Immature natural killer cell (primary cell): ENCODE measurements around the gene BRD9. TPM values are rescaled to one million over a fixed set of nuclear protein-coding genes. Genes with fewer than 3 reads are reported as not detected.
A peak's percentile ranks its signal among the peaks of the same experiment; 100 is the strongest.
"Not testable (repeated sequence)": the region's sequence is repeated elsewhere in the genome, so short reads cannot be mapped to it uniquely, and the experiment has no call there.

ENCODE experiments used
- DNase-seq, 3 donors: peaks; one replicate each; pipeline ENCODE4 v3.0.0; 2022; ENCODE audit warnings: mixed read lengths in 1 of 3
- H3K27ac Mint-ChIP-seq, 6 donors: one replicate each; pipeline ENCODE4 v1.8.0; 2020; ENCODE audit warnings: mixed read lengths in 6 of 6, mild to moderate bottlenecking in 5 of 6, inconsistent platforms in 4 of 6, moderate library complexity in 3 of 6
- H3K27me3 Mint-ChIP-seq, 3 donors: one replicate each; pipeline ENCODE4 v1.8.0; 2020 to 2021; ENCODE audit warnings: low read depth in 3 of 3, mild to moderate bottlenecking in 3 of 3, mixed read lengths in 3 of 3, moderate library complexity in 3 of 3, inconsistent platforms in 1 of 3
- H3K36me3 Mint-ChIP-seq, 3 donors: one replicate each; pipeline ENCODE4 v1.8.0; 2020; ENCODE audit warnings: mixed read lengths in 3 of 3, inconsistent platforms in 2 of 3, mild to moderate bottlenecking in 2 of 3
- H3K4me1 Mint-ChIP-seq, 2 donors: one replicate each; pipeline ENCODE4 v1.8.0; 2020; ENCODE audit warnings: inconsistent platforms in 2 of 2, mild to moderate bottlenecking in 2 of 2, mixed read lengths in 2 of 2, moderate library complexity in 1 of 2
- H3K4me3 Mint-ChIP-seq, 5 donors: one replicate each; pipeline ENCODE4 v1.8.0; 2020; ENCODE audit warnings: mild to moderate bottlenecking in 5 of 5, mixed read lengths in 5 of 5, inconsistent platforms in 3 of 5, moderate library complexity in 3 of 5
- H3K9me3 Mint-ChIP-seq, 6 donors: one replicate each; pipeline ENCODE4 v1.8.0; 2020; ENCODE audit warnings: mild to moderate bottlenecking in 6 of 6, mixed read lengths in 6 of 6, inconsistent platforms in 4 of 6, moderate library complexity in 3 of 6
- polyA plus RNA-seq, 3 donors: library from polyadenylated mRNA; unstranded; fragments of 300-500 nt; fragmentation: Illumina TruSeq; gene quantifications; one replicate each; pipeline ENCODE4 v1.2.3, GENCODE V29; 2021

BRD9 gene
- polyA plus RNA-seq, 3 donors from 2014 or later = 7.5 to 16.6 (median 16.4) TPM

DNA sequence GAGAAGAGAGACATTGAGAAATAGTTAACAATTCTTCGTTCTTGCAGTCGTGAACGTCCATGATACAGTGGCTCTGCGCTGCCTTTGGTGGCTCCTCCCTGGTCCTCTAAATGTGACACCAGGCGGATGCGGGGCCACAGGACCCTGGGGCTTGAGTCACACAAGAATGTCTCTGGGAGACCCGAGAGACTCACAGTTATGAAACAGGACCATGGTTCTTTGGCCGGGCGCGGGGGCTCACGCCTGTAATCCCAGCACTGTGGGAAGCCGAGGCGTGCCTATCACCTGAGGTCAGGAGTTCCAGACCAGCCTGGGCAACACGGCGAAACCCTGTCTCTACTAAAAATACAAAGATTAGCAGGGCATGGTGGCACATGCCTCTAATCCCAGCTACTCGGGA is 41.0 kb downstream of the BRD9 start:
- Mint-ChIP-seq H3K36me3 (no peaks in the 10 kb centered on the region), H3K9me3 (peaks cover 0 to 1% (median 0%) of the 10 kb centered on the region in 6 donors), H3K27ac (no peak overlapping the region), H3K27me3 (peaks cover 4 to 8% (median 6%) of the 10 kb centered on the region in 3 donors), H3K4me1 (no peaks in the 10 kb centered on the region), H3K4me3 (no peak overlapping the region)
- DNase-seq = no peak

DNA sequence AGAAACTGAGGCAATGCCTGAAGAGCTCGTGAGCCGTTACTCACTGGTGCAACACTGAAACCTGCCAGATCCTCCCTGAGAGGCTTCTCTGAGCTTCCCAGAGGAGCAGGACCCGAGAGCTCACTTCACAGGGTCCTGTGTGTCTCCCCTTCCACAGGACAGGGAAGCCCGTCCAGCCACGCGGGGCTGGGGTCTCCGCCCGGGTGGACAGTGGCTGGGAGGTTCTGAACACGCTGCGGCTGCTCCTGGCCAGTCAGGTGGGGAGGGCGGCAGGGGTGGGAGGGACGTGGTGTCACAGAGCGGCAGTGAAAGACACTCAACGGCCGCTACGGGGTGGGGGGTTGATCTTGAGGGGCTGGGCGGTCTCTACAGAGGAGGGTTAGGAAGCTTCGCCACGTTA is 41.5 kb downstream of the BRD9 start:
- H3K4me3 Mint-ChIP-seq = no peak overlapping the region
- no peaks in the 10 kb centered on the region for H3K36me3 Mint-ChIP-seq
- H3K27me3 Mint-ChIP-seq = peaks cover 5 to 8% (median 6%) of the 10 kb centered on the region in 3 donors
- peaks cover 0 to 1% (median 0%) of the 10 kb centered on the region in 6 donors for H3K9me3 Mint-ChIP-seq
- DNase-seq = no peak
- H3K27ac Mint-ChIP-seq = no peak overlapping the region
- H3K4me1 Mint-ChIP-seq = no peaks in the 10 kb centered on the region

DNA sequence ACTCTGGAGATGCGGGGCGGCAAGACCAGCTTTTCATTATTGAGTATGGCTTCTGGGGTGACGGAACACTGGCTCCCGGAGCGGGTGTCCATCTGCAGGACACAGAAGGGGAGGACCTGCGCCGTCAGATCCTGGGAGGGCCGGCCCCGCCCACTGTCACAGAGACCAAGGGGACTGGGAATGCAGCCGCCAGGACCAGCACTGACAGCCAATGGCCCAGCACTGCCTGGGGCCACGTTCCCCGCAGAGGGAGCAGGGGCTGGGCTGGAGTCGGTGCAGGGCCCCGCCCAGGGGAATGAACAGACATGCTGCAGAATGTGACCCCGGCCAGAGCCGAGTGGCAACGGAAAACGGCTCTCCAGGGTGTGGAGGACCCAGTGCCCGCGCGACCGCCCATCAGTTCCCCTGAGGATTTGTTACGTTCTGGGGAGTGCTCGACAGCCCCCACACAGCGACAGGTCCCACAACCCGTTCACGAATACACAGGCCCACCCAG is 42.0 kb downstream of the BRD9 start, which contains the start of gene ZDHHC11:
ZDHHC11 (minus strand) TSS at position 476 of the 496 bp plus-strand sequence; CDS start at position 92, 384 bp downstream.
- DNase-seq = no peak
- H3K9me3 Mint-ChIP-seq = peaks cover 0 to 1% (median 0%) of the 10 kb centered on the region in 6 donors
- H3K27me3 Mint-ChIP-seq = peaks cover 5 to 8% (median 6%) of the 10 kb centered on the region in 3 donors
- no peaks in the 10 kb centered on the region for H3K36me3 Mint-ChIP-seq
- no peak within 1 kb of the TSS for H3K4me3 Mint-ChIP-seq
- no peaks in the 10 kb centered on the region for H3K4me1 Mint-ChIP-seq
- H3K27ac Mint-ChIP-seq = no peak within 1 kb of the TSS

DNA sequence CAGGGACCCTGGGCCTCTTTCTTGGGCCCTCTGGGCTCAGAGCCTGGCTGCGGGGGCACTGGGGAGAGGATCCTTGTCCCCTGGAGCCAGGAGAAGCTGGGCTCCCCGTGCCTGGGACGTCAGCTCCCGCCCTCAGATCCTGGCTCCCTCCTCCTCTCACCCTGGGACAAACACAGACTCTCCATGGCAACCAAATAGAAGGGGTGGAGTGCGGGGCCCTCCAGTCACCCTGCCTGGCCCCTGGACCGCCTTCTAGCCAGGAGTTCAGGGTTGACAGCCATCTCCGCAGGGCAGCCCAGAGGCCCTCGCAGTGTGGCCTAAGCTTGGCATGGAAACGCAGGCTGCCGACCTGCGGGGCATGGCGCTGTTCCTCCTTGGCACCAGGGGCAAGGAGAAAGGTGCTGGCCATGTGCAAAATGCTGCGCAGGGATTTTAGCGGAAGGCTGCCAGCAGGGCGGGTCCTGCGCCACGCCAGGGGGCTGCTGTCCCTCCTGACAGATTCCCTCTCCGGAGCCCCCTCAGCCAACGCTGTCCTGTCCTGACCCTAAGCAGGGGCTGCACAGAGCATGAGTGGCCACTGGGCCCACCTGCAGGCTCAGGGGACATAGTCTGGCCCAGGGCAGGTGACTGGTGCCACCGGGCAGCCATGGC is 42.8 kb downstream of the BRD9 start:
- Mint-ChIP-seq H3K4me1 (no peaks in the 10 kb centered on the region), H3K9me3 (peaks cover 0 to 1% (median 0%) of the 10 kb centered on the region in 6 donors), H3K4me3 (no peak overlapping the region), H3K36me3 (no peaks in the 10 kb centered on the region), H3K27ac (no peak overlapping the region), H3K27me3 (peaks cover 3 to 8% (median 5%) of the 10 kb centered on the region in 3 donors)
- no peak for DNase-seq

DNA sequence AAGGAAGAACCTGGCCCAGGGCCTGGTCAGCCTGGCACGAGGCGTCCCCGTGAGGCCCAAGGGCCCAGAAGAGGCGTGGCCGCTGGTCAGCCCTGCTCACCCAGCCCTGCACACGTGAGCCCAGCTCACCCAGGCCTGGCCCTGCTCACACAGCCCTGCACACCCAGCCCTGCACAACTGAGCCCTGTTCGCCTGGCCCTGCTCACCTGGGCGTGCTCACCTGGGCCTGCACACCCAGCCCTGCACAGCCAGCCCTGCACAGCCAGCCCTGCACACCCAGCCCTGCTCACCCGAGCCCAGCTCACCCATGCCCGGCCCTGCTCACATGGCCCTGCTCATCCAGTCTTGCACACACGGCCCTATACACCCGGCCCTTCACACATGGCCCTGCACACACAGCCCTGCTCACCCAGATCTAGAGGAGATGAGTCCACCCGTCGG is 43.9 kb downstream of the BRD9 start:
- DNase-seq = no peak
- H3K36me3 Mint-ChIP-seq = no peaks in the 10 kb centered on the region
- H3K9me3 Mint-ChIP-seq = peaks cover 0 to 1% (median 0%) of the 10 kb centered on the region in 6 donors
- H3K4me3 Mint-ChIP-seq = no peak overlapping the region
- H3K4me1 Mint-ChIP-seq = no peaks in the 10 kb centered on the region
- H3K27ac Mint-ChIP-seq = no peak overlapping the region
- peaks cover 3 to 8% (median 5%) of the 10 kb centered on the region in 3 donors for H3K27me3 Mint-ChIP-seq

DNA sequence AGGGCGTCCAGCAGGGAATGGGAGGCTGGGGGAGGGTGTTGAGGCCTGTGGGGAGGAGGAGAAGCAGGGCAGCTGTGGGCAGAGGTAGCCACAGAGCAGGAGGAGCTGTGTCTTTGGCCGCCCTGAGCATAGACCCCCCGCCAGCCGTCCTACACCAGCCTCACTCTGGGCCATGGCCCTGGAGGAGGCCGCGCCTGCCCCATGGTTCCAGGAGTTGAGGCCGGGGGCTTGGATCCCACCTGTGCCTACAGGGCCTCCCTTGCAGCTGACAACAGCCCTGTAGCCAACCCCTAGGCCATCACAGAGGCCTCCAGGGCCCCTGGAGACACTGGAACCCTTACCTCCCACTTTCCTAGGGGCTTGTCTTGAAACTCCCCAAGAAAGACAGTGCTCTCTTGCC is 44.9 kb downstream of the BRD9 start:
- not testable (repeated sequence) for H3K36me3 Mint-ChIP-seq, H3K27ac Mint-ChIP-seq, DNase-seq, H3K4me1 Mint-ChIP-seq, H3K27me3 Mint-ChIP-seq, H3K4me3 Mint-ChIP-seq, H3K9me3 Mint-ChIP-seq

DNA sequence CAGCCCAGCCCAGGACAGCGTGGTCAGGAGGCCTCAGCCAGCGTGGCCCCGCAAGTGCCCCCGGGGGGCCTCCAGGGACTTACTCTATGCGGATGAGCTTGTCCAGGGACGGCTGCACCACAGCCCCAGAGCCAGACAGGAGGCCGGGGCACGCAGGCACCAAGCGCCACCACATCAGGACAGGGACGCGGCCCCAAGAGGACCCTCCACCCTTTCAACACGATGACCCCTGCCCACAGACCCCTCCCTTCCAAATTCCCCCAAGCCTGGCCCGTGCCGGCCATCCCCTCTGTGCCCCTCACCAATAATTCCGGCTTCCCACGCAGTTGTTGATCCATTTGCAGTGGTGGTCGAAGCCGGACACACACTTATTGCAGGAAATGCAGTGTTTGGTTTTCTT is 45.4 kb downstream of the BRD9 start:
- DNase-seq, H3K36me3 Mint-ChIP-seq, H3K4me1 Mint-ChIP-seq, H3K9me3 Mint-ChIP-seq, H3K4me3 Mint-ChIP-seq, H3K27ac Mint-ChIP-seq, H3K27me3 Mint-ChIP-seq: not testable (repeated sequence)

DNA sequence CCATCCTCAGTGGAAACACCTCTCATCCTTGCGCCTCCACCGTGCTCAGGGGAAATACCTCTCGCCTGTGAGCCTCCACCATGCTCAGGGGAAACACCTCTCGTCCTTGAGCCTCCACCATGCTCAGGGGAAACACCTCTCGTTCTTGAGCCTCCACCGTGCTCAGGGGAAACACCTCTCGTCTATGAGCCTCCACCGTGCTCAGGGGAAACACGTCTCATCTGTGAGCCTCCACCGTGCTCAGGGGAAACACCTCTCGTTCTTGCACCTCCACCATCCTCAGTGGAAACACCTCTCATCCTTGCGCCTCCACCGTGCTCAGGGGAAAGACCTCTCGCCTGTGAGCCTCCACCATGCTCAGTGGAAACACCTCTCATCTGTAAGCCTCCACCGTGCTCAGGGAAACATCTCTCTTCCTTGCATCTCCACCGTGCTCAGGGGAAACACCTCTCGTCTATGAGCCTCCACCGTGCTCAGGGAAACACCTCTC is 46.0 kb downstream of the BRD9 start:
- not testable (repeated sequence) for H3K4me1 Mint-ChIP-seq, H3K9me3 Mint-ChIP-seq, H3K4me3 Mint-ChIP-seq, H3K27me3 Mint-ChIP-seq, H3K27ac Mint-ChIP-seq, DNase-seq, H3K36me3 Mint-ChIP-seq

DNA sequence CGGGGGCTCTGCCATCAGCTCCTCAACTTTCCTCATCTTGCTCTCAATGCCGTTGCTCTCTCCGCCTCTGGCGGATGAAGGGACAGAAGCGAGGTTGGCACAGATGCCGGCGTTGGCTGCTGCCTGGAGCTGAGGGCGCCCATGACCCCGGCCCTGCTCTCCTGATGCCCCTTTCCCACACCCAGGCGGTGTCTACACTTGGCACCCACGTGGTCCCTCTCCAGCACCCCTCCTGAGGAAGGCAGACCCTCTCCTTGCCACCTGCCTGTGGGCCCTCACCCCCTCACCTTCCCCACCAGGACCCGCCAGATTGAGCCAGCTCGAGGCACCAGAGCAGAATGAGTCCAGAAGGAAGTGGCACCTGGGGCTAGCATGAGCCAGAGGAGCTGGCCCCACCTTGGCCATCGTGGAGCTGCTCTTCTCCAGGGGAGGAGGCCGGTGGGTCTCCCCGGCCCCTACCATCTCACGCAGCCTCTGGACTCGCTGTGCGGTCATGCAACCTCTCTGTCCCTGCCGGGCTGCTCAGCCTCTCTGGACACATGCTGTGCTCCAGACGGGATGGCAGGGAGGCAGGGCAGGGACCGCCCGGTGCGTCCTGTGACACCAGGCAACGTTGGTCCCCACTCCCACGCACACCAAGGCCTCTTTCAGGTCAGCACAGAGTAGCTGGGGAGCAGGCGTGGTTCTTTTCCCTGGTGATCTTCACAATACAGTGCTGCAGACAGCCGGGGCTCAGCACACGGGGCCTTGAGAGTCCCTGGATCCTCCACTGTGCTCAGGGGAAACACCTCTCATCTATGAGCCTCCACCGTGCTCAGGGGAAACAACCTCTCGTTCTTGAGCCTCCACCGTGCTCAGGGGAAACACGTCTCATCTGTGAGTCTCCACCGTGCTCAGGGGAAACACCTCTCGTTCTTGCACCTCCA is 46.7 kb downstream of the BRD9 start:
- not testable (repeated sequence) for H3K27ac Mint-ChIP-seq, H3K4me1 Mint-ChIP-seq, H3K4me3 Mint-ChIP-seq, H3K9me3 Mint-ChIP-seq, DNase-seq, H3K36me3 Mint-ChIP-seq, H3K27me3 Mint-ChIP-seq

DNA sequence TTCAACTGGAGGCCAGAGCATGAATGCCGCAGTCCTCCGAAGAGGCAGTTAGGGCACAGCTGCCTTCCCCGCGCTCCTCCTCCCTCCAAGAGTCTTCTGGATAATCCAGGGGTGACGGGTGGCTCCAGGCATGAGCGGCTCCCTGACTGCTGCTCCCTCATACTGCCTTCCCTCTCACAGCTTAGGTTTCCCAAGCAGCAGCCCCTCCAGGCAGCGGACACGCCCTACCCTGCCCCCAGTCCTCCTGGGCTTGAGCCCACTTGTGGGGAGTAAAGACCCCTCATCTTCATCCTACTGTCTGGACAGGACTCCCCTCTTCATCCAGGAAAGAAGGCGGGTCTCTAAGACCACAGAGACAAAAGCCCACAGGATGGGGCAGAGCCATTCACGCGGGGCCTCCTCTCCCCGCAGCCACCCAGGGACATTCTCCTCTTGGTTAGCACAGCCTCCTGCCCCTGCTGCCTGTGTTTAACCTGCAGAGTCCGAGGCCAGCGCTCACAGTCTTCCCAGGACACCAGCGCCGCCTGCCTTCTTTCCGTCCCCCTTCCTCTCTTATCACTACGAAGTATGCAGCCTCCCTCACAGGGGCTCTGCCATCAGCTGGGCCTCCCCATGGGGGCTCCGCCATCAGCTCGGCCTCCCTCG is 47.4 kb downstream of the BRD9 start:
- not testable (repeated sequence) for H3K4me3 Mint-ChIP-seq, H3K27me3 Mint-ChIP-seq, H3K4me1 Mint-ChIP-seq, H3K36me3 Mint-ChIP-seq, H3K27ac Mint-ChIP-seq, H3K9me3 Mint-ChIP-seq, DNase-seq

DNA sequence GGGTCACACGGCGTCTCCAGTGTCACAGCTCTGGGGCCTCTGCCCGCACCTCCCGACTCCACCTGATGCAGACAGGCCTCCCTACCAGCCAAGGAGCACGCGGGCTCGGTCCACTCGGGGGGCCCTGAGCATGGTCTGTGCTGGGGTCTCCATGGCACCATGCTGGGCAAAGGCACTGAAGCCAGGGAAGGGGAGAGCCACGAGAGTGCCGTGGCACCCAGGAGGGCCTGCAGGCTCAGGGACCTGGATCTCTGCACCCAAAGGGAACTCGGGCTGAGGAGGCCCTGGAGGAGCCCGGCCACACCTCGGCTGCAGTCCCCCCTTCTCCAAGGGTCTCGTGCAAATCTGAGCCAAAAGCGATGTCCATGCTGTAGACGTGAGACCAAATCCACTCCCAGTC is 48.2 kb downstream of the BRD9 start:
- not testable (repeated sequence) for DNase-seq

DNA sequence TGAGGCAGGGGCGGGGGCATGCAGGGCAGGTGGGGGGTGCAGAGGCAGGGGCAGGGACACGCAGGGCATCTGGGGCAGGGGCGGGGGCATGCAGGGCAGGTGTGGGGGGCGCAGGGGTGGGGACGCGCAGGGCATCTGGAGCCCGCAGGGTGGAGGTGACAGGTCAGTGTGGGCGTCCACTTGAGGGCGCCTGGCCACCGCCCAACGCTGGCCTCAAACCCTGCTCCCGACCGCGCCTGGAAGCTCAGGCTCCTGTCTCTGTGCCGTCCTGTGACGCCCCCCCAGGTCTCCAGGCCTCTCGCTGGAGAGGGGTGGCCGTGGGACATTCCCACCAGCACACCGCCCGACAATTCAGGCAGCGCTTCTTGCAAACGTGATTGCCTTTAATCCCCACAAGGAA is 48.7 kb downstream of the BRD9 start:
- H3K27me3 Mint-ChIP-seq, DNase-seq, H3K4me3 Mint-ChIP-seq, H3K4me1 Mint-ChIP-seq, H3K36me3 Mint-ChIP-seq, H3K9me3 Mint-ChIP-seq: not testable (repeated sequence)
- H3K27ac Mint-ChIP-seq = peak overlapping the region in 1 of 6 donors; percentile 64

More for the DNA sequence above, 48.2 kb downstream of the BRD9 start:
- not testable (repeated sequence) for H3K27ac Mint-ChIP-seq, H3K4me3 Mint-ChIP-seq, H3K9me3 Mint-ChIP-seq, H3K4me1 Mint-ChIP-seq, H3K27me3 Mint-ChIP-seq, H3K36me3 Mint-ChIP-seq

DNA sequence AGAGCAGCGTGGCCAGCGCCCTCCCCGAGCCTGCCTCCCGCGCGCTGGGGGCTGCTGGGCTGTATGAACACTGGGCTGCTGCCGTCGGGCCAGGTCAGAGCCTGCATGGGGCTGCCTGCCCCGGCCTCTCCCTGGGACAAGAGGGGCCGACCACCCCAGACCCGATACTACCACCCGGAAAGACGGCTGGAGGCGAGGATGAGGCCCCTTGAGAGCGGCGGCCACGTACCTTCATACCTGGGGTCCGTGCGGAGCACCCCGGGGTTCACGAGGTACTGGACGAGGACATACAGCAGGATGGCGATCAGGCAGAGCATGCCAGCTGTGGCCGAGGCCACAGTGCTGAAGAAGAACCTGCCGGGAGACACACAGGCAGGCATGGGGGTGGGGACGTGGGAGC is 49.2 kb downstream of the BRD9 start:
- DNase-seq, H3K4me3 Mint-ChIP-seq, H3K4me1 Mint-ChIP-seq, H3K36me3 Mint-ChIP-seq, H3K27me3 Mint-ChIP-seq, H3K27ac Mint-ChIP-seq, H3K9me3 Mint-ChIP-seq: not testable (repeated sequence)
